GM23338 (cell line): ENCODE measurements around the gene CENPN. TPM values are rescaled to one million over a fixed set of nuclear protein-coding genes. Genes with fewer than 3 reads are reported as not detected.

Experiments used
- ATAC-seq: fragments of 200-7000 bp; cut with Tn5 transposase; 3 replicates; pipeline ENCODE4 v1.9.1; 2020
- DNase-seq: peaks from one replicate; pipeline ENCODE4 v3.0.0-alpha.2; 2015; ENCODE audit warnings: low spot score
- H2AFZ ChIP-seq: fragments of 200-600 bp; sonication (generic); 2 replicates; pipeline ENCODE4 v1.8.0; 2016; ENCODE audit warnings: antibody characterized with exemption, mild to moderate bottlenecking, moderate library complexity
- H3F3A ChIP-seq: fragments of 200-600 bp; sonication (generic); replicated peaks from 2 replicates; pipeline ENCODE4 v1.8.0; 2017; ENCODE audit warnings: antibody characterized with exemption, mixed run types, low read depth
- H3K27ac ChIP-seq: fragments of 200-600 bp; sonication (generic); 2 replicates; pipeline ENCODE4 v1.6.1; 2016; ENCODE audit warnings: low read depth
- H3K27me3 ChIP-seq: fragments of 200-600 bp; sonication (generic); 2 replicates; pipeline ENCODE4 v1.8.0; 2016; ENCODE audit warnings: mild to moderate bottlenecking, mixed run types, moderate library complexity; ENCODE audit not compliant: insufficient read depth
- H3K36me3 ChIP-seq: fragments of 200-600 bp; sonication (generic); 2 replicates; pipeline ENCODE4 v1.8.0; 2016; ENCODE audit warnings: mild to moderate bottlenecking; ENCODE audit not compliant: insufficient read depth
- H3K4me1 ChIP-seq: fragments of 200-600 bp; sonication (generic); 2 replicates; pipeline ENCODE4 v1.8.0; 2016; ENCODE audit warnings: mild to moderate bottlenecking, moderate library complexity; ENCODE audit not compliant: insufficient read depth
- H3K4me2 ChIP-seq: fragments of 200-600 bp; sonication (generic); 2 replicates; pipeline ENCODE4 v1.7.1; 2017; ENCODE audit warnings: mixed run types
- H3K4me3 ChIP-seq: fragments of 200-600 bp; sonication (generic); 2 replicates; pipeline ENCODE4 v1.6.1; 2016; ENCODE audit warnings: mixed run types
- H3K79me2 ChIP-seq: fragments of 200-600 bp; sonication (generic); replicated peaks from 2 replicates; pipeline ENCODE4 v1.8.0; 2017; ENCODE audit warnings: mild to moderate bottlenecking; ENCODE audit not compliant: insufficient read depth
- H3K9me2 ChIP-seq: fragments of 200-600 bp; sonication (generic); 2 replicates; pipeline ENCODE4 v1.8.0; 2017; ENCODE audit not compliant: insufficient read depth
- H4K20me1 ChIP-seq: fragments of 200-600 bp; sonication (generic); replicated peaks from 2 replicates; pipeline ENCODE4 v1.8.0; 2017; ENCODE audit warnings: mild to moderate bottlenecking; ENCODE audit not compliant: insufficient read depth
- H3K27ac Mint-ChIP-seq: 2 replicates; pipeline ENCODE4 v1.8.0; 2020; ENCODE audit warnings: inconsistent platforms, mild to moderate bottlenecking, moderate library complexity, mixed read lengths
- H3K27me3 Mint-ChIP-seq: 3 replicates; pipeline ENCODE4 v1.8.0; 2022; ENCODE audit warnings: low read depth, mild to moderate bottlenecking, moderate library complexity, mixed read lengths, inconsistent platforms; ENCODE audit not compliant: insufficient read depth, poor library complexity
- H3K36me3 Mint-ChIP-seq: 3 replicates; pipeline ENCODE4 v1.8.0; 2021; ENCODE audit warnings: low read depth, mild to moderate bottlenecking, inconsistent platforms, moderate library complexity, mixed read lengths
- H3K4me1 Mint-ChIP-seq: 3 replicates; pipeline ENCODE4 v1.8.0; 2020; ENCODE audit warnings: mild to moderate bottlenecking, inconsistent platforms, mixed read lengths
- H3K4me3 Mint-ChIP-seq: 3 replicates; pipeline ENCODE4 v1.8.0; 2021; ENCODE audit warnings: moderate library complexity, mild to moderate bottlenecking, inconsistent platforms, mixed read lengths
- H3K9me3 Mint-ChIP-seq: 3 replicates; pipeline ENCODE4 v1.8.0; 2020; ENCODE audit warnings: moderate library complexity, mild to moderate bottlenecking, inconsistent platforms, mixed read lengths
- CREB1 ChIP-seq: fragments of 250-450 bp; sonication (Bioruptor Pico); IDR thresholded peaks from 2 replicates; pipeline ENCODE4 v1.5.0; 2020; ENCODE audit warnings: low read depth, mild to moderate bottlenecking, moderate library complexity
- ETS1 ChIP-seq: IDR thresholded peaks from 2 replicates; pipeline ENCODE4 v1.6.1; 2016; ENCODE audit warnings: antibody characterized with exemption
- EZH2 ChIP-seq: fragments of 200-600 bp; sonication (generic); IDR thresholded peaks from one replicate; pipeline ENCODE4 v1.8.0; 2017; ENCODE audit warnings: antibody characterized with exemption, mild to moderate bottlenecking, low read depth; ENCODE audit not compliant: unreplicated experiment
- JUNB ChIP-seq: IDR thresholded peaks from one replicate; pipeline ENCODE4 v1.6.1; 2016; ENCODE audit warnings: antibody characterized with exemption; ENCODE audit not compliant: unreplicated experiment
- NANOG ChIP-seq: IDR thresholded peaks from 2 replicates; pipeline ENCODE4 v1.6.1; 2016; ENCODE audit warnings: antibody characterized with exemption, borderline replicate concordance
- POLR2AphosphoS5 ChIP-seq: IDR thresholded peaks from 2 replicates; pipeline ENCODE4 v1.6.1; 2016; ENCODE audit warnings: antibody characterized with exemption, low read depth
- STAT1 ChIP-seq: IDR thresholded peaks from one replicate; pipeline ENCODE4 v1.6.1; 2016; ENCODE audit warnings: antibody characterized with exemption; ENCODE audit not compliant: unreplicated experiment
- ZNF114 ChIP-seq: fragments of 250-450 bp; sonication (Bioruptor Pico); IDR thresholded peaks from 2 replicates; pipeline ENCODE4 v1.5.0; 2020; ENCODE audit warnings: mild to moderate bottlenecking, moderate library complexity
- ZNF331 ChIP-seq: fragments of 250-450 bp; sonication (Bioruptor Pico); IDR thresholded peaks from 2 replicates; pipeline ENCODE4 v1.5.0; 2020; ENCODE audit warnings: low read depth, mild to moderate bottlenecking, moderate library complexity
- ZNF462 ChIP-seq: fragments of 250-450 bp; sonication (Bioruptor Pico); IDR thresholded peaks from 2 replicates; pipeline ENCODE4 v1.5.0; 2020; ENCODE audit warnings: mild to moderate bottlenecking, moderate library complexity
- polyA plus RNA-seq: library from polyadenylated mRNA; unstranded; fragments of >200 nt; fragmentation: Nextera tagmentation; extraction: Ambion mirVana; gene quantifications from 2 replicates; pipeline ENCODE4 v1.2.1, GENCODE V29; 2016
- total RNA-seq: library from RNA; depleted of rRNA; stranded (reverse); fragments of >200 nt; shearing (Covaris generic); gene quantifications from 2 replicates; pipeline ENCODE4 v1.2.3, GENCODE V29; 2014

CENPN gene
- total and polyA plus RNA-seq, 2 experiments from 2014 or later: 43.6 to 80.8 TPM

- TF ChIP-seq ZNF462 (CRISPR knock-in tag): no peak
These were observed 34.4 kb upstream of the CENPN start (continued) for GRCh38 chr16:80972611-80973010.

GRCh38 chr16:80973991-80974390 is 33.0 kb upstream of the CENPN start:
- no peak overlapping the region; the same call in 1 of the 2 replicates for H3K27ac Mint-ChIP-seq
- no peak for TF ChIP-seq ZNF114 (CRISPR knock-in tag)
- no peak for TF ChIP-seq CREB1 (CRISPR knock-in tag)
- no peak for TF ChIP-seq EZH2
- TF ChIP-seq NANOG: no peak
- TF ChIP-seq ZNF462 (CRISPR knock-in tag): no peak
- no peak for TF ChIP-seq ETS1
- TF ChIP-seq POLR2AphosphoS5: no peak
- no peak for TF ChIP-seq STAT1
- no peak for TF ChIP-seq JUNB
- no peak for TF ChIP-seq ZNF331 (CRISPR knock-in tag)

More at GRCh38 chr16:80973991-80974390, 33.0 kb upstream of the CENPN start:
- DNase-seq (no peak), ATAC-seq (no peak)
- Histone ChIP-seq H3K9me2 (no peaks in the 10 kb centered on the region), H3K27ac (no peak overlapping the region), H4K20me1 (0 out of 2 replicates have a peak, but pooled peaks cover 9% of the 10 kb centered on the region), H2AFZ (no peak overlapping the region), H3K4me3 (no peak overlapping the region), H3K27me3 (no peaks in the 10 kb centered on the region), H3K4me1 (no peaks in the 10 kb centered on the region), H3F3A (no peaks in the 10 kb centered on the region), H3K79me2 (no peaks in the 10 kb centered on the region), H3K36me3 (no peaks in the 10 kb centered on the region), H3K4me2 (no peak overlapping the region)
- no peak overlapping the region for H3K4me3 Mint-ChIP-seq
- H3K9me3 Mint-ChIP-seq: no peaks in the 10 kb centered on the region
- H3K36me3 Mint-ChIP-seq: peaks cover 2% of the 10 kb centered on the region
- H3K4me1 Mint-ChIP-seq: peaks cover 2% of the 10 kb centered on the region; the same call in 2 of the 3 replicates
- H3K27me3 Mint-ChIP-seq: peaks cover 2% of the 10 kb centered on the region
